Measurements from ENCODE around the gene GUCY1B1.

The GUCY1B1 gene

GRCh38 chr4:155758481-155759371 is at the start of gene GUCY1B1:
TSS of gene GUCY1B1 (plus strand) at chr4:155759021. CDS start at chr4:155759141, 120 bp downstream.
- peak; percentile 53 for DNase-seq (ENCODE audit: low read depth)

DNA sequence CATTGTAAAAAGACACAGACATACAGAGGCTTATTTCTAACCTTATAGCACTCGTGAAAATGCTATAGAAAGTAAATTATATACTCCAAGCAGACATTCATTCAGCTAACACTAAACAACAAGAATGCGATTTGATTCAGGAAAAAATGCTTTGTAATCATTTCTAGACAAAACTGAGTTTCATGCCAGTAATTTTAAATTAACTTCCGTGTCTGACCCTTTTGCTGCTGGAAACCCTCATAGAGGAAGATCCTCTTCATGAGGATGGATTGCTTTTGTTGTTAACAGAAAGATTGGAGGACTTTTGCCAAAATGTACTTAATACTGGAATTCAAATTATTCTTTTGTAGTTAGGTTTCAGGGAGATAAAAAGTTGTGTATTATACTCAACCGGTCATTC is 48.9 kb upstream of the GUCY1B1 start:
- no peak for DNase-seq (ENCODE audit: low read depth)

DNA sequence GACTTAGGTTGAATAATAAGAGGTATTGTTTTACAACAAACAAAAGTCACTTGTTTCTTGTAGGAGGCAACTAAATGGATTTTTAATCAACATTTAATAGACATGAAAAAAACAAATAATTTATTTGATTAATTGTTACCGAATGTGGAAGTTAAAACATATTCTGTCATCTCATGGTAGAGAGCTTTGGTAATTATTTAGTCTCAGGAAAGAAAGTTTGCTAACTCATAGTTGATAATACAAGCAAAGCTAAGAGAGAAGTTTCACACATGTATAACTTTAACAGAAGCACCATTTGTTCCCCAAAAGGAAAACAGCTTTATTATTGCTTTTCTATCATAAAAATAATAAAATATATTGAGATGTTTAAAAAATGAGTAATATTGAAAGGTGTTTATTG is 47.3 kb upstream of the GUCY1B1 start:
- DNase-seq (ENCODE audit: low read depth) = no peak

DNA sequence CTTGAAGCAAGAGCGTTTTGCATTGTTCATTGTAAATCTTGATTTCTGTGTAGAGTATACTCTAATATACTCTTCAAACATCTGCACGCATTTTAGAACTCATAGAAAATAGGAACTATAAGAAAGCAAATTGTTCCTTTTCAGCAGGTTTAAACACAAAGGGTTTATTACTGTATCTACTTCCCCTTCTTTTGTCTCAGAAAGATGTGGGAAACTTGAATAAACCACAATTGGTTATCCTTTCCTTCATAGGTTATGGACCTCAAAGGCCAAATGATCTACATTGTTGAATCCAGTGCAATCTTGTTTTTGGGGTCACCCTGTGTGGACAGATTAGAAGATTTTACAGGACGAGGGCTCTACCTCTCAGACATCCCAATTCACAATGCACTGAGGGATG is 46.0 kb upstream of the GUCY1B1 start:
- no peak for DNase-seq (ENCODE audit: low read depth)

- no peak for DNase-seq (ENCODE audit: low read depth)
Observed at GRCh38 chr4:155713911-155714310, 44.9 kb upstream of the GUCY1B1 start.

- no peak for DNase-seq (ENCODE audit: low read depth)
Observed at GRCh38 chr4:155722336-155722735, 36.5 kb upstream of the GUCY1B1 start.

- DNase-seq (ENCODE audit: low read depth) = no peak
Observed at GRCh38 chr4:155722816-155723499, 35.9 kb upstream of the GUCY1B1 start.

GRCh38 chr4:155724731-155725130 is 34.1 kb upstream of the GUCY1B1 start:
- no peak for DNase-seq (ENCODE audit: low read depth)

DNA sequence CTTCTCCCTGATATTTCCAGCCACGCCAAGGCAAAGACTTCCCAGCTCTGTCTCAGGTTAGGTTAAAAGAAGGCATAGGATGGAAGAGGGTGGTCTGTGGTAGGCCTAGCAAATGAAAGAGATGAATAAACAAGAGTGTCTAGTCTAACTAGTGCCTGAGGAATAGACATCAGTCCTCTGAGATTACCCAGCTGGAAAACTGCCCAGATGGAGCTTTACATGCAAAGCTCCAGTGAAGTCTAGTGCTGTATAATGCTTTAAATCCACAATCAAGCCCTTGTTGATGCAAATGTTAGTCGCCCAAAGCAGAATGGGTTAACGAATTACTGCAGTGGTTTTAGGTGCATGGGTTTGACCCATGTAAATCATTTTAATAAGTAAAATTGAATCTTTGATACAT is 24.8 kb upstream of the GUCY1B1 start:
- DNase-seq (ENCODE audit: low read depth) = no peak

- no peak for DNase-seq (ENCODE audit: low read depth)
Observed at GRCh38 chr4:155734951-155735350, 23.9 kb upstream of the GUCY1B1 start.

GRCh38 chr4:155735496-155735895 is 23.3 kb upstream of the GUCY1B1 start:
- no peak for DNase-seq (ENCODE audit: low read depth)

DNA sequence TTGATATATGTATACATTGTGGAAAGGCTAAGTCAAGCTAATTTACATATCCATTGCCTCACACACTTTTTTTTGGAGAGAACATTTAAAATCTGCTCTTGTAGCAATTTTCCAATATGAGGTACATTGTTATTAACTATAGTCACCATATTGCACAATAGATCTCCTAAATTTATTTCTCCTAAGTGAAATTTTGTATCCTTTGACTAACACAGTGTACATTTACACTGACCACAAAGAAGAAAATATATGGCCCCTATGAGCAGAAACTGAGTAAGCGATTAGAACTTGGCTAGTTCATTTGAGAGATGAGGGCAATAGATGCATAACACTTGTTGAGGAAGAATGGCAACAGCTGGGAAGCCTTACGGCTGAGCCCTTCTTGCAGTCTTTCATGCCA is 20.3 kb upstream of the GUCY1B1 start:
- DNase-seq (ENCODE audit: low read depth) = no peak

DNA sequence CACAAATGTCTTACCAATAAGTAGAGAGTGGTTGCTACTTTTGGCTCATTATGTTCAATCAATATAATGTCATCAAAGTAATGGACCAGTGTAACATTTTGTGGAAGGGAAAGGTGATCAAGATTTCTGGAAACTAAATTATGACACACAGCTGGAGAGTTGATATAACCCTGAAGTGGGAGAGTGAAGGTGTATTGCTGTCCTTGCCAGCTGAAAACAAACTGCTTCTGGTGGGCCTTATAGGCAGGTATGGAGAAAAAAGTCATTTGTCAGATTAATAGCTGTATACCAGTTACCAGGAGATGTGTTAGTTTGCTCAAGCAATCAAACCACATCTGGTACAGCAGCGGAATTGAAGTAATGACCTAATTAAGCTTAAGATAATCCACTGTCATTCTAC is 17.3 kb upstream of the GUCY1B1 start:
- no peak for DNase-seq (ENCODE audit: low read depth)

GRCh38 chr4:155742310-155743015 is 16.4 kb upstream of the GUCY1B1 start:
- DNase-seq (ENCODE audit: low read depth) = no peak

DNA sequence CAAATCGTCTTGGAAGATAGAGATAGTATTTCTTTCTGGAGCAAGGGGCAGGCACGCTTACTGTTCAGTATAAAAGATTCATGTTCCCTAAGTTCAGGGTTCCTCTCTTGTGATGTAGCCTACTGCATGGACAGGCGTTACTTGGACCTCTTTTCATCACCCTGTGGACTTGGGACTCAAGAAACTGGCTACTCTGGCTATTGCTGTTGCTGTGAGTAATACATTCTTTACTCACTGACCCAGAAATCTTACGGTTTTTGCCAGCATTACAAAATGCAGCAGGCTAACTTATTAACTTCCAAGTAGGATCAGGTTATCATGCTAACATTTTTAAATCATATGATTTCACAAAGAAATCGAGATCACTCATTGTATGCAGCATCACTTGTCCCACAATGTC is 12.8 kb upstream of the GUCY1B1 start:
- no peak for DNase-seq (ENCODE audit: low read depth)

DNA sequence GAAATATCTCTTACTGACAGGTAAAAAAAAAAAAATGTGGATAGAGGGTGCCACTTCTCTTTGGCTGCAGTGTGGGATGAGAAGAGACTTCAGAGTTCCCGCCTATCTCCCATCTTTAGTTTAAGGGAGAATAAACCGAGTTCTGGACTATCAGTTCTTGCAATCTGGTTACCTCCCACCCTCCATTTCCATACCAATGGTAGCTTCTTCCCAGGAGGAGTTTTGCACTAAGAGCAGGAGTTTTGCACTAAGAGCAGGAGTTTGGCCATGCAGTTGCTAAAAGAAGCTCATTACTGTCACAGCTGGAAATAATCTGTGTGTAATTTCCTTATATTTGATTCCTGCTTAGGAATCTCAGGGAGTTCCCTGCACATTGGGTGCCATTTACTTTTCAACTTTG is 10.8 kb upstream of the GUCY1B1 start:
- DNase-seq (ENCODE audit: low read depth) = no peak

- DNase-seq (ENCODE audit: low read depth) = no peak
Observed at GRCh38 chr4:155749041-155749440, 9.8 kb upstream of the GUCY1B1 start.

DNA sequence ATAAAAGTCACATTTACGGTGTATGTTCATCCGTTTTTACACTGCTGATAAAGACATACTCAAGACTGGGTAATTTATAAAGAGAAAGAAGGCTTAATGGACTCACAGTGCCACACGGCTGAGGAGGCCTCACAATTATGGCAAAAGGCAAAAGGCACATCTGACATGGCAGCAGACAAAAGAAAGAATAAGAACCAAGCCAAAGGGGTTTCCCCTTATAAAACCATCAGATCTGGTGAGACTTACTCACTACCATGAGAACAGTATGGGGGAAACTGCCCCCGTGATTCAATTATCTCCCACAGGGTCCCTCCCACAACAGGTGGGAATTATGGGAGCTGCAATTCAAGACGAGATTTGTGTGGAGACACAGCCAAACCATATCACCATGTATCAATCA is 7.3 kb upstream of the GUCY1B1 start:
- no peak for DNase-seq (ENCODE audit: low read depth)

- no peak for DNase-seq (ENCODE audit: low read depth)
Observed at GRCh38 chr4:155757745-155758265, 1.0 kb upstream of the GUCY1B1 start.

DNA sequence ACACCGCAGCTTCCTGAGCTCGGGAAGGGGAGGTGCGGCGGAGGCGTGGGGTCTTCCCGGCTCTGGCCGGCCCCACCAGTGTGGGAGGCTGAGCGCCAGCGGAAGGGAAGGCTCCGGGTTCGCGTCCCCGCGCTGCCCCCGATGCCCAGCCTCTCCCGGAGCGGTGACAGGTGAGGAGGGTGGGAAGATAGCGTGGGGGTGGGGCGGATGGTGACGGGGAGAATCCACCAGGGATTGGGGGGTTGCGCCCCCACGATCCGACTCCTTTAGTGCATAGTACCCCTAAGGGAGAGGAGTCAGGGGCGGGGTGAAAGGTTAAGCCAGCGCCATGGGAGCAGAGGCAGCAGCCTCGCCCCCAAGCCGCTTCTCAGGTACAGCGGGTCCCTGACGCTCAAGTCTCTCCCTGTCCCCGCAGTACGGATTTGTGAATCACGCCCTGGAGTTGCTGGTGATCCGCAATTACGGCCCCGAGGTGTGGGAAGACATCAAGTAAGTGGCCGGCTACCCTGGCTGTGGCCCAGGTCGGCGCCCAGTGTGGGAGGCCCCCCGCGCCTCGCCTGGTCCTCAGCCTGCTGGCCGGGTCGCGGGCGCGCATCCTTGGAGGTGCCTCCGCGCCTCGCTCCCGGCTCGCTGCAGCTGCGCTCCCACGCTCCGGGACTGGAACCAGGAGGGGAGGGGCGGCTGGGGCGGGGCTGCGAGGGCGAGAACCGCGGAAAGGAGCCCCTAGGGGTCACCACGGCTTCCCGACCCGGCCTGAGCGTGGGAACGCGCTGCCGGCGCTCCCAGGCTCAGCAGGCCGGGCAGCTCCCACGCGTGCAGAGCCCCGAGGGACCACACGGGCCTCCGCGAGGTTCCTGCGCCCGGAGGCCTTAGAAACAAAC is 791 bp downstream of the GUCY1B1 start:
- DNase-seq (ENCODE audit: low read depth) = no peak

- DNase-seq (ENCODE audit: low read depth) = no peak
Observed at GRCh38 chr4:155761047-155761446, 2.2 kb downstream of the GUCY1B1 start.

DNA sequence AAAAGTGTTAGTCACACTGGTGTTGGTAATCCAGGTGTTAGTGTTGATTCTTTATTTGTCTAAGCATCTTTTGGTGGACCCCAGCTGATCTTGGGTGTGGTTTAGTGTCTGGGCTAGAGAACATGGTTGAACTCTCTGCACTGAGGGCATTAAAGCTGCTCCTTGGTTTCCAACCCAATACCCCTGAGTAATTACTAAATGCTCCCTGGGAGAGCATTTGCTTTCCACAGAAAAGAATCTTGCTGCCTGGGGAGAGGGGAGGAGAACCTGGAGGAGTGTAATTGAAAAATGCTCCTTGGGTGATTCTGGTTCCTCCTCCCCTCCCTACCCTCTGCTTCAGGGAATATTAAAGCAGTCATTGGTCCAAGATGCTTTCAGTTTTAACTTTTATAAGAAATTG is 3.1 kb downstream of the GUCY1B1 start:
- DNase-seq (ENCODE audit: low read depth) = no peak

Data from HS-27A (cell line).